IPS-NIHi7 (cell line): ENCODE results near the gene STAM.

Experiments used
- DNase-seq: peaks from one replicate; pipeline ENCODE4 v3.0.0; 2012; ENCODE audit warnings: mixed read lengths; ENCODE audit errors: extremely low spot score

STAM gene

DNA sequence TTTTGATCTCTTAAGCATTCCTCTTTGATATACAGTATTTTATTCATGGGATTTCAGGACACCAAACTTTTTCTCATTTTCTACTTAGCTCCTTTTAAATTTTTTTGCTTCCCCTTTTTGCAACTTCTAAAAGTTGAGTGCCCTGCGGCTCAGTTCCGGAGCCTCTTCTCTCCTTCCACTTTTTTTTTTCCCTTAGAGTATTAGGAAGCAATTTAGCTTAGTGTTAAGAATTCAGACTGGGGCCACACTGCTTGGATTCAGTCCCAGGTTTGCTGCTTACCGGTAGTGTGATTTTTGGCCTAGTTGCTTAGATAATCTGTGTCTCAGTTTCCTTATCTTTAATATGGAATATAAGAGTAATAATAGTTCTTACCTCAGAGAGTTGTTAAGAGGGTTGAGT, 3.4 kb downstream of the STAM start:
- DNase-seq, result no peak

DNA sequence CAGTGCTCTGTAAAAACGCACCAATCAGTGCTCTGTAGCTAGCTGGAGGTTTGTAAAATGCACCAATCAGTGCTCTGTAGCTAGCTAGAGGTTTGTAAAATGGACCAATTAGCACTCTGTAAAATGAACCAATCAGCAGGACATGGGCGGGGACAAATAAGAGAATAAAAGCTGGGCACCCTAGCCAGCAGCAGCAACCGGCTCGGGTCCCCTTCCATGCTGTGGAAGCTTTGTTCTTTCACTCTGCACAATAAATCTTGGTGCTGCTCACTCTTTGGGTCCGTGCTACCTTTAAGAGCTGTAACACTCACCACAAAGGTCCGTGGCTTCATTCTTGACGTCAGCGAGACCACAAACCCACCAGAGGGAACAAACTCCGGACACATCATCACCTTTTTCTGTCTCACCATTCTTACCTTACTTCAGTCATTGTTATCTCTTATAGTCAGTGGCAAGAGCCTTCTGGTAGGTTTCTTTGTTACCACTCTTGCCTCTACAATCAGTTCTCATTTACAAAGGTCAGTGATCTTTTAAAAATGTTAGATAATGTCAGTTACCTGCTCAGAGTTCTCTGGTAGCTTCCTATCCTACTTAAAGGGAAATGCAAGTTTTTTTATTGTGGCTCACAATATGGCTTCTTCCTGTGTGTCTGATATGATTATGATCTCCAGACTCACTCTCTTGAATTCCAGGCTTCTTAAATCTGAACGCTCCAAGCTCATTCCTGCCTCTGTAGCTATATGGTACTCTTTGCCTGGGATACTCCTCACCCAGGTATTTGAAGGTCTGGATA, 4.5 kb downstream of the STAM start:
- no peak for DNase-seq

GRCh38 chr10:17649052-17649451, 5.1 kb downstream of the STAM start:
- no peak for DNase-seq

- DNase-seq, result no peak
These were observed 5.9 kb downstream of the STAM start for GRCh38 chr10:17649836-17650235.

DNA sequence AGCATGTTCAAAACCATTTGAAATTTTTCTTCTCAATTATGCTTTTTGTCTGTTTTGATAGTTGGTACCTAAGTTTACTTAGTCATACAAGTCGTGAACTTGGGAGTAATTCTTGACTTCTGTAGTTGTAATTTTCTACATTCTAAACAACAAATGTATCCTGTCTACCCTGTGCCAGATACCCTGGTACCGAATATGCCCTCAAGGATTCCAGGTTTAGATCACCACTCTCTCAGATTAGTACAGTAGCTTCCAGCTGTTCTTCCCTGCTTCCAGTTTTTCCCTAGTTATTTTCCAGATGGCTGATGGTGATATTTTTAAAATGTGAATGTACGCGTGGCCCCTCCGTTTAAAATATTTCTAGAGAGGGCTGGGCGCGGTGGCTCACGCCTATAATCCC, 6.5 kb downstream of the STAM start:
- DNase-seq, result no peak

GRCh38 chr10:17651896-17652295, 7.9 kb downstream of the STAM start:
- no peak for DNase-seq

DNA sequence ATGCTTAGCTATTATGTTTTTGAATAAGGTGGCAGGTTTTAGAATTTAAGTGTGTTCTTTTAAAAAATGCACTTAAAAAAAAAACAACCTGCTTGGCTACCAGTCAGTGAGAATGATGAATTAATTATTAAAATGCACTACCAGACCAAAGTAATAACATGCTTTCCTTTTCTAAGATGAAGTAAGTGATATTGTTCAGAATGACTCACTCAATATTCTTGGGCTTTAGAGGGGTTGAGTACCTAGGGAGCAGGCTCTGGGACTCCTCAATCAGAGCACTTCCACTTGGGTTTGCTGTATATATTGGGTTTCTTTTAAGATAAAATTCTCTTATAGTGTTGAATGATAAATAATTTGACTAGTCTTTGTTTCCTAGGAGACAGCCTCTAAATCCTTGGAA, 8.6 kb downstream of the STAM start:
- no peak for DNase-seq

- no peak for DNase-seq
These were observed 11.1 kb downstream of the STAM start for GRCh38 chr10:17655009-17655408.

- DNase-seq, result no peak
These were observed 11.7 kb downstream of the STAM start for GRCh38 chr10:17655567-17656146.

DNA sequence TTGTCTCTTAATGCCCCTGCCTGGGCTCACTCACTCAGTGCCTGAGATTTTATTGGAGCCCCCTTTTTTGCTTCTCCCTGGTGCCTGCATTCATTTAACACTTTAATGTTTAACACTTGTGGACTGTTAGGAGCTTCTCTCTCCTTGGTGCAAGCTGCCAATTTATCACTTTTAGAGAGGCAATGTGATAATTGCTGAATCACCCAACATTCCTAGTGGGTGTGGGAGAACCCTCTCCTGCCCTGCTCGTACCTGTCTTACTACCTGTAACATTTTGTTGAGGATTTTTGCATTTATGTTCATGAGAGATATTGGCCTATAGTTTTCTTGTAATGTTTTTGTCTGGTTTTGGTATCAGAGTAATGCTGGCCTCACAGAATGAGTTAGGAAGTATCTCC, 13.2 kb downstream of the STAM start:
- no peak for DNase-seq

DNA sequence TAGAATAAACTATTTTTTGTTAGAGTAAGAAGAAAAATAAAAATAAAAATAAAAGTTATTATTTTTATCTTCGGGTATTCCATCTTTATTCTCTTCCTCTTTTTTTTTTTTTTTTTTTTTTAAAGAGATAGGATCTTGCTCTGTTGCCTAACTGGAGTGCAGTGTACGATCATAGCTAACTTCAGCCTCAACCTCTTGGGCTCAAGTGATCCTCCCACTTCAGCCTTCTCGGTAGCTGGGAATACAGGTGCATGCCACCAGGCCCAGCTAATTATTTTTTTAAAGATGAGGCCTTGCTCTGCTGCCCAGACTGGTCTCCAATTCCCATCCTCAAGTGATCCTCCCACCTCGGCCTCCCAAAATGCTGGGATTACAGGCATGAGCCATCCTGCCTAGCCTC, 15.4 kb downstream of the STAM start:
- no peak for DNase-seq

- no peak for DNase-seq
These were observed 17.0 kb downstream of the STAM start for GRCh38 chr10:17660921-17661320.

GRCh38 chr10:17661510-17661909, 17.6 kb downstream of the STAM start:
- no peak for DNase-seq

DNA sequence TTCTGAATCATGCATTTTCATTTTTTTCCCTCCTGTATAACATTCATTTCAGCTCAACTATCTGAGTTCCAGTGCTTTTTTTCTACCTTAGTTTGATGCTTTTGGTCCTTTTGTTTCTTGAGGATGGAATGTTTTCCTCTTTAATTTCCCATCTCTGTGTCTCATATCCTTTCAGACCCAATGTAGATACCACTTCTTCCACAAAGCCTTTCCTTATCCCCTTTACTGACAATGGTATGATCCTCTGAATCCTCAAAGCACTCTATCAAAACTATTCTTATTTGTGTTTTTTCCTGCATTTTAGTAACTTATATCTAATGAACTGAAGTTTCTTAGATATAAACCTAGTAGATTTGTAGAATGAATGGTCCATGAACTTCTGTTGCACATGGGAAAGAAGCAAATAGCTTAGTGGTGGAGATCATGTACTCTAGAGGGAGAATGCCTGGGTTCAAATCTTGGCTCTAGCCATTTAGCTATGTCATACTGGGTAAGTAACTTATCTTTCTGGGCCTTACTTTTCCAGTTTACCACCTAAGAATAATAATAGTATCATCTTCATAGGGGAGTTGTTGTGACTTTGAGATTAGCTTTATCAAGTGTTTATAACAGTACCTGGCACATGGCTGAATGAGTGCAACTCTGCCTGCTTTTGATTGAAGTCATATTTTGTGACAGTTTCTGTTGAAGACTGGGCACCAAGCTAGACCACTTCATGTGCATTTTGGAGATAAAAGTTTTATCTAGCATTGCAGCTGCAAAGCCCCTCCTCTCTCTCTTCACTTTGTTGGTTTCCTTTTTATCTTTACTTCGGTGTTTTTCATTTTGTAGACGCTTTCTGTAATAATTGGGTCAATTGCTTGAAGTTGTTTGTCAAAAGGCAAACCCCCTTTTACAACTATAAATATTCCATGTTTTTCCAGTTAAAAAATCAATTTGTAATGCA, 18.5 kb downstream of the STAM start:
- no peak for DNase-seq

DNA sequence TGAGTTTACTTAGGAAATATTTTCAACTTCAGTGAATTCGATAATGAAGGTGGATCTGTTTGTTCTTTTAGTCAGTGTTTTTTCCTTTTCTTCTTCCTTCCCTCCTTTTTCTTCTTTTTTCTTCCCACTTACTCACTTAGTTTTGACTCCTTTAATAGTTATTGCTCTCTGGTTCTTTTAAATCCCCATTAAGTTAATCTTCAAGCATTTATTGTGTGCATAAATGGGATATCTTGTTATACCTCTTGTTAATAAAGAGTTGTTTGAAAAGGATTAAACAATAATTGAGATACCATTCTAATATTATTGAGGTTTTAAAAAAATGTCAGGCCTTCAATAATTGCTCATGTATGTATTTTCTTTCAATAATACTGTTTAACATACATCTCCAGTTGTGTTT, 19.5 kb downstream of the STAM start:
- no peak for DNase-seq

- DNase-seq, result no peak
These were observed 21.8 kb downstream of the STAM start for GRCh38 chr10:17665747-17666146.

- no peak for DNase-seq
These were observed 24.7 kb downstream of the STAM start for GRCh38 chr10:17668435-17669184.

DNA sequence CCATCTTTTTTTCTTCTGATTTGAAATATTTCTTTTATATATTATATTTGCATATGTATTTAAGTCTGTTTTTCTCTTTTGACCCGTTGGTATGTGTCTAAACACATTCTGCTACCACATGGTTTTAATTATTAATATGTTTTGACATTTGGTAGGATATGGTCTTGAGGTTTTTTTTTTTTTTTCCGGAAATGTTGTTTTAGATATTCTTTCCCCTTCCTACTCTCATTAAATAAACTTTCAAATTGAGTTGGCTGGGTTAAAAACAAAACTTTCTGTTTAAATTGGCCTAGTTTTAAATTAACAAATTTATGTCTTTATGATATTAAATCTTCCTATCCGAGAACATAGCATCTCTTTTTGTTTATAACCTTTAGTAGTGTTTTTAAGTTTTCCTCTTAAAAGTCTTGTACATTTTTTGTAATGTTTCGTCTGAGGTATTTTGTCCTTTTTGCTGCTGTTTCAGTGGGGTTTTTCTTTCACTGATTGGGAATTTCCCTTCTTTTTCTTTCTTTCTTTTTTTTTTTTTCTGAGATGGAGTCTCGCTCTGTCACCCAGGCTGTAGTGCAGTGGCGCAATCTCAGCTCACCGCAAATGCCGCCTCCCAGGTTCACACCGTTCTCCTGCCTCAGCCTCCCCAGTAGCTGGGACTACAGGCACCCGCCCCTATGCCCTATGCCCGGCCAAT, 25.4 kb downstream of the STAM start:
- DNase-seq, result no peak

- DNase-seq, result peak; percentile 30
These were observed 27.4 kb downstream of the STAM start for GRCh38 chr10:17671307-17671706.

- DNase-seq, result peak; percentile 75
These were observed 29.6 kb downstream of the STAM start for GRCh38 chr10:17673471-17674061.

DNA sequence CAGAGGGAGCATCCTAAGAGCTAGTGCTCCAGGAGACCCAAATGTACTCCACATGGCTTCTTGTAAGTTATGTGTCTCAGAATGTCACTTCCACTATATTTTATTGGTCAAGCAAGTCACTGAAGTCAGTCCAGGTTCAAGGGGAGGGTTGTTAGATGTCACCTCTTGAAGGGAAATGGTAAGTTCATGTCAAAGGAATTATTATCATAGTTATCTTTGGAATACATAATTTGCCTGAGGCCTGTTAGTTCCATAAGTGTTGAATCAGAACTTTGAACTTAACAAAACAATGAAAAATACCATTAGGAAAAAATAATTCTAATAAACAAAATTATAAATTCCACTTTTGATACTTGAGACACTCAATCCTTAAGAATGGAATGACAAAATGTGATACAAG, 30.6 kb downstream of the STAM start:
- DNase-seq, result no peak
